NCI-H1930 (cell line): ENCODE data around the gene TAF8.
"Not testable (repeated sequence)": the region's sequence is repeated elsewhere in the genome, so short reads cannot be mapped to it uniquely, and the experiment has no call there.

ENCODE experiments used
- DNase-seq, 2 experiments: peaks; one replicate each; lab custom pipeline; 2025; lab: John Stamatoyannopoulos, UW

The TAF8 gene, protein sequence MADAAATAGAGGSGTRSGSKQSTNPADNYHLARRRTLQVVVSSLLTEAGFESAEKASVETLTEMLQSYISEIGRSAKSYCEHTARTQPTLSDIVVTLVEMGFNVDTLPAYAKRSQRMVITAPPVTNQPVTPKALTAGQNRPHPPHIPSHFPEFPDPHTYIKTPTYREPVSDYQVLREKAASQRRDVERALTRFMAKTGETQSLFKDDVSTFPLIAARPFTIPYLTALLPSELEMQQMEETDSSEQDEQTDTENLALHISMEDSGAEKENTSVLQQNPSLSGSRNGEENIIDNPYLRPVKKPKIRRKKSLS

DNA sequence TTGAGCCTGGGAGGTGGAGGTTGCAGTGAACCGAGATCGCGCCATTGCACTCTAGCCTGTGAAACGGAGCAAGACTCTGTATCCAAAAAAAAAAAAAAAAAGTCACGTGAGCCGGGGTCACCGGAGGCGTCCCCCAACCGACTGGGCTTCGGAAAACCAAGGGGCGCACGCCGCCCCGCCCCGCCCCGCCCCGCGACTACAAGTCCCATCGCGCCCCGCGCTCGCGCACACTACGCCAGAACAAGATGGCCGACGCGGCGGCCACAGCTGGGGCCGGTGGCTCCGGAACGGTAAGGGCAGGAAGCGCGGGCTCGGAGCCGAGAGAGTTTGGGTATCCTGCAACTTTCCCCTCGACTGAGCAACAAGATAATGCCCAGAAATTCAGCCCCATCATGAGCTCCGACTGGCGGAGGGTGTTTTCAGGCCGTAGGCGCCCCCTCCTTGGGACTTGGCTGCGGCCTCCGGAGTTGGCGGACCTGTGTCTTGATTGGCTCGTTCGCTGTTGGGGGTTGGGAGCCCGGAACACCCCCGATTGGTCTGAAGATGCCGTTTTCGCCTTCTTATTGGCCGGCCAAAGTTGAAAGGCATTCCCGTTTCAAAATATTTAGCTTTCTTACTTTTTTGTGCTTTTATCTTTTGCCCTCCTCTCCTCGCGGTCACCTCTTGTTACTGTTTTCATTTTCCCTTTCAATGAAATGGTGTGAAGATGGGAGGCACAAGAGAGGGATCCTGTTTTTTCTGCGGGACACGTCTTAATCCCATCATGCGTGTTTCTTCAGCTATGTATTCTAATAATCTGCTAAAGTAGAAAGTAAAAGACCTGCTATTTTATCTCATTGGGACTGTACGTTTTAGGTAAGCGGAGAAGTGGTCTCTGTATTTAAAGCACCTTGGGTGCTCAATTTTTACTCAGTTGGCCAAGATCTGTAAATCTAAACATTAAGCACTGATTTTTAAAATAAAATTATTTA is at the start of gene TAF8:
Gene TAF8 (plus strand): TSS at position 228 of the 971 bp plus-strand sequence. CDS start 18 bp downstream, at position 246.
- peak; percentile 80 to 83 for DNase-seq

DNA sequence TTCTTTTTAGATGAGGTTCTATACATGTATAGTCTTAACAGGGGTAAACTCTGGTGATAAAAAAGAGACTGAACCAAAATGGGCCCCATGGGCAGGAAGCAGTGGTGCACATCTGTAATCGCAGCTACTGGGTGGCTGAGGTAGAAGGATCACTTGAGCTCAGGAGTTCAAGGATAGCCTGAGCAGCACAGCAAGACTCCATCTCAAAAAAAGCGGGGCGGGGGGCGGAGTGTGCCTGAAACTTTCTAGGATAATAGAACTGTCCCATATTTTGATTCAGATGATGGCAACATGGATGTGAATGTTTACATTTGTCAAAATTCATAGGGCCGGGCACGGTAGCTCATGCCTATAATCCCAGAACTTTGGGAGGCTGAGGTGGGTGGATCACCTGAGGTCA is 48.8 kb upstream of the TAF8 start:
- DNase-seq = no peak

DNA sequence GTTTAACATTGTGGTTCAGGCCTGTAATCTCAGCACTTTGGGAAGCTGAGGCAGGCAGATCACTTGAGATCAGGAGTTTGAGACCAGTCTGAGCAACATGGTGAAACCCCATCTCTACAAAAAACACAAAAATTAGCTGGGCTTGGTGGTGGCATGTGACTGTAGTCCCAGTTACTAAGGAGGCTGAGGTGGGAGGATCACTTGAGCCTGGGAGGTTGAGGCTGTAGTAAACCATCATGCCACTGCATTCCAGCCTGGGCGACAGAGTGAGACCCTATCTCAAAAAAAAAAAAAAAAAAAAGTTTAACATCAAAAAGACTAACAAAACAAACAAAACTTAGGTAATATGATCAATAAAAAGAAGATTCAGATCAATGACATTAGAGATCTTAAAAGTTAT is 46.7 kb upstream of the TAF8 start:
- not testable (repeated sequence) for DNase-seq

DNA sequence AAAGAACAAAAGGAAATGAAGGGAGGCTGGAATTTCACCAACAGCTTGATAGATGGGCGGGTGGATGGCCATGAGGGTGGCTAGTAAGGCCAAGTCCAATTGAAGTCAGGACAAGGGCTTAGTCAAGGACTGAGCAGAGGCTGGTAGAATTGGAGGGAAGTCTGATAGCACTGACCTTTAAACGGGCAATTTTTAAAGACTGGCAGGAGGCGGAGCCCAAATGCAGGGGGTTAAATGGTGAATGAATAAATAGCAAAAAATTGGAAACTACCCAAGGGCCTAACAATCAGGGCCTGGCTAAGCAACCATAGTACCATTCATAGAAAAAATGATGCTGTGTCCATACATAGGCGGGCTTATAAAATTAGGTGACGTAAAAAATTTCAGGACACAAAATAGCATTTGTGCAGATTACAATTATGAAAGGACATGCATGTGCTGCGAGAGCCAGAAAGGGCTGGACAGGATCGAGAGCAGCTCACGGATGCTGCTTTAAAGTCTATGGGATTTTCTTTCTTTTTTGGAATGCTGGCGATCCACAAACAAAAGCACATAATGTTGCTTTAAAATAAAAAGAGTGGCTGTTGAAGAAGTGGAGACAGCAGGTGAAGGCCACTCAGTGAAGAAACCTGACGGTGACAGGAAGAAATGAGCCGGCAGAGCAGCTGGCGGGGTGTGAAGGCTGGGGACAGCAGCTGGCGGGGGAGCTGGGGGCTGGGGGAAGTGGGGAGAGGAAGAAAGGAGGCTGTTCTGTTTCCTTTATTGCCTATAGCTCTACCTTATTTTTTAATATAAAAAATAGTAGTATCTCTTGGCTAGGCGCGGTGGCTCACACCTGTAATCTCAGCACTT is 42.8 kb upstream of the TAF8 start:
- DNase-seq = no peak

DNA sequence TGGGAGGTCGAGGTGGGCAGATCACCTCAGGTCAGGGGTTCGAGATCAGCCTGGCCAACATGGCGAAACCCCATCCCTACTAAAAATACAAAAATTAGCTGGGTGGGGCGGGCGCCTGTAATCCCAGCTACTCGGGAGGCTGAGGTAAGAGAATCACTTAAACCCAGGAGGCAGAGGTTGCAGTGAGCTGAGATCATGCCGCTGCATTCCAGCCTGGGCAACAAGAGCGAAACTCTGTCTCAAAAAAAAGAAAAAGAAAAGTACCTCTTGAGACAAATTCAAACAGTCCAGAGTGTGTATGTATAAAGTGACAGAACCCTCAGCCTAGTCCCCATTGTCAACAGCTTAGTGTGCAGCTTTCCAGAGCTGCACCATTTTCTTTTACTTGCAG is 42.2 kb upstream of the TAF8 start:
- not testable (repeated sequence) for DNase-seq

DNA sequence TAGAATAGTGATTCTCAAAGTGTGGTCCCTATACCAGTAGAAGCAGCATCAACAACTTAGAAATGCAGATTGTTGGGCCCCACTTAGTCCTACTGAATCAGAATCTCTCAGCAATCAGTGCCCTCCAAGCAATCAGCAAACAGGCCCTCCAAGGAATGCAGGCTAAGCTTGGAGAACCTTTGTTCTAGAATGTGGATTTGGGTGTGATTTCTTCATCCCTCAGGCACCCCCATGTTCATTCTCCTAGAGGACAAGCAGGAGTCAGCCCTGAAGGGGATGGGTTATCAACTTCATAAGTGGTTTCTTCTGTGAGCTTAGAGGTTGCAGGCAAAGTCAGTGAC is 40.5 kb upstream of the TAF8 start:
- no peak for DNase-seq

DNA sequence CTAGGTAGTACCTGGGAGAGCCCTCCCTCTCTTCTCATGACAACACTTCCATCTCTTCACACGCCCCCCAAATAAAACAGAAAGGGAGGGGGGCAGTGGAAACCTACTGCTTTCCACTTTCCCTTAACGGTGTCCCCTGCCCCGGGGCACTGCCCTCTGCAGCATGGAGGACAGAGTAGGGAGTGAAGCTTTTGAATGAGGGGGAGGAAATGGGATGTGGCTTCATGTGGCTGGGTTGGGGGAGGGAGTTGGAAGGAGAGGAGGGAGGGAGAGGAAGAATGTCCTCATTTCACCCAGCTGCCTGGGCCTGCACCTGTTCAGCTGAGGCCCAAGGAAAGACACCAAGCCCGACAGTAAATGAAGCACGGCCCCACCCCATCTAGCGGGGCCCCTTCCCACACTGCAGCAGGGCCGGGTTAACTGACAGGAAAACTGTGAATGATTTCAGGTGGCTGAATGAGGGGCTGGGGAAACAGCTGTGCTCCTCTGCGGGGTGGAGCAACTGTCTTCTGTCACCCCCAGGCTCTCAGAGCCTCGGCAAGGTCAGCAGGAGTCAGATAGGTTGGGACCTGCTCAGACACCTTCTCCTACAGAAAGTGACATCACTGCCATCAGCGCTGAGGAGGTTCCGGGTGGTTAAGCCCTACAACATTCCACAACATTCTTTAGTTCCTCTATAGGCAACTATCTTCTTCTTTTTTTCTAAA is 40.0 kb upstream of the TAF8 start:
- no peak for DNase-seq

DNA sequence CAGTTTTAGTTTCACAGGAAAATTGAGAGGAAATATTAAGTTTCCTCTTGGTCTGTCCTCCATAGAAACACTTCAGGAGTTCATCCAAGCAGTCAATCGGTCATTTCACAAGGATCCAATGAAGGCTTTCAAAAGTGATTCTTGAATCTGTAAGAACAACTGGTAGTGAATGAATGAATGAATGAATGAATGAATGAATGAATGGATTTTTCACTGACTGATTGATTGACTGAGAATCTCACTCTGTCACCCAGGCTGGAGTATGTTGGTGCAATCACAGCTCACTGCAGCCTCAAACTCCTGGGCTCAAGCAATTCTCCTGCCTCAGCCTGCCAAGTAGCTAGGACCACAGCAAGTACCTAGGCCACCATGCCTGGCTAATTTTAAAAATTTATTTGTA is 39.4 kb upstream of the TAF8 start:
- no peak for DNase-seq

DNA sequence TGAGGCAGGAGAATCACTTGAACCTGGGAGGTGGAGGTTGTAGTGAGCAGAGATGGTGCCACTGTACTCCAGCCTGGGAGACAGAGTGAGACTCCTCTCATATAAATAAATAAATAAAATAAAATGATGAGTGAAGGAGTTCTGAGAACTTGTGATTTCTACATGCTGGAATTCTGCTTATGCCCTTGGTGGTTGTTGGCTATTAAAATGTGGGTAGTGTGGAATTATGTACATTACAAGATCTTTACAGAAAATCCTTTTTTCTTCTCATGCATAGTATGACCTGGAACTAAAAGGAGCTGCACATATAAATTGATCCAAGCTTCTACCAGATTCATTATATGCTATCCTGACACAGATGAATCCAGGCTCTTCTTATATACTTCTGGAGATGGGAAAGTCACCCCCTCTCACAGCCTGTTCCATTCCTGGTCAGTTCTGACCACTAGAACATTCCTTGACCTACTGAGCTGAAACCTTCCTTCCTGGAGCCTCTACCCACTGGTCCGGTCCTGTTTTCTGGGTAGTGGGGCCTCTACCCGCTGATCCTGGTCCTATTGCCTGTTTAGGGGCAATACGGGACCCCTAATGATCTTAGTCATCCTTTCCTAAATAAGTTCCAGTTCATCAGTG is 37.7 kb upstream of the TAF8 start:
- no peak for DNase-seq

DNA sequence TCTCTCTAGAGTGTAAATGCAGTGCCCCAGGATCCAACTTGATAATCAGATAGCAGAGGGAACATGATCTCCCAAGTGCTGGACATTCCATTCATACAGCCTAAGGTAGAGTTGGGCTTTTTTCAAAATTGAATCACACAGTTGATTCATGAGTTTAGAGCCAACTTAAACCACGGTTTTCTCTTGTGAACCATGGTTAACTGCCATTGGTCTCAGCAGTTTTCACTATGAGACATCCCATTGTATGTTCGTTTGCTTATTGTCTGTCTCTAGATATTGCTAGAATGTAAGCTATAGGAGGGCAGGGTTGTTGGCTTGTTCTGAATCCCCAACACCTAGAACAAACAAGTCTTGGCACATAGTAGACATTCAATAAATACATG is 37.2 kb upstream of the TAF8 start:
- DNase-seq = no peak

DNA sequence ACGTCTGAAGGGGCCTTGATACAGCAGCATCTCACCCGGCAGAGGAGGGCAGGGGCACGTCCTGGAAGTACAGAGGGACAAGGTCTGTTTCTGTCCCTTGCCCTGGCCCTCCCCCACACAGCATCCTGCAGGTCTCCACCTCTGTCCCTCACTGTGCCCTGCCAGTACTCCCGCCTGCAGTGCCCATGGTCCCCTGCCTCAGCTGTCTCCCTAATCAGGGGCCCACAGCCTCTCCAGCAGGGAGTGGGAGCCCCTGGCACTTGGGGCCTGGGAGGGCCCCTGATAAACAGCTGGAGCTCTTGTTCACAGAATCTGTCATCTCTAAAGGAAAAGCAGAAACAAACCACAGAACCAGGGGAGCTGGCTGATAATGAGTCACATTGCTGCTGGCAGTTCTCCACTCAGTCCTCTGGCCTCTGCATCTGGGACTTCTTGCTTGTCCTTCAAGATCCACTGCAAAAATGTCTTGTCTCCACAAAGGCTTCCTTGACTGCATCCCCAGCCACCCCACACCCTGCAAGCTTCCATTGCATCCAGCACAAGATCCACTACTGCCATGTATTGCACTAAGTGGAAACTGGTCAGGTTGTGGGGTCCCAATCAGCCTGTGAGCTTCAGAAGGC is 33.2 kb upstream of the TAF8 start:
- no peak for DNase-seq

DNA sequence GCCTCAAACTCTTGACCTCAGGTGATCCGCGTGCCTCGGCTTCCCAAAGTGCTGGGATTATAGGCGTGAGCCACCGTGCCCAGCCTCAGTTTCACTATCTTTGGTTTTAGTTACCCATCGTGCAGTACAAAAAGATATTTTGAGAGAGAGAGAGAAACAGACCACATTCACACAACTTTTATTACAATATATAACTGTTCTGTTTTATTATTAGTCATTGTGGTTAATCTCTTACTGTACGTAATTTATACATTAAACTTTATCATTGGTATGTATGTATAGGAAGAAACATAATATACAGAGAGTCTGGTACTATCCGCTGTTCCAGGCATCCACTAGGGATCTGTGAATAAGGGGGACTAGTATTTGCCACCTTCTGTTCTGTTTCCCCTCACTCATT is 29.4 kb upstream of the TAF8 start:
- no peak for DNase-seq

DNA sequence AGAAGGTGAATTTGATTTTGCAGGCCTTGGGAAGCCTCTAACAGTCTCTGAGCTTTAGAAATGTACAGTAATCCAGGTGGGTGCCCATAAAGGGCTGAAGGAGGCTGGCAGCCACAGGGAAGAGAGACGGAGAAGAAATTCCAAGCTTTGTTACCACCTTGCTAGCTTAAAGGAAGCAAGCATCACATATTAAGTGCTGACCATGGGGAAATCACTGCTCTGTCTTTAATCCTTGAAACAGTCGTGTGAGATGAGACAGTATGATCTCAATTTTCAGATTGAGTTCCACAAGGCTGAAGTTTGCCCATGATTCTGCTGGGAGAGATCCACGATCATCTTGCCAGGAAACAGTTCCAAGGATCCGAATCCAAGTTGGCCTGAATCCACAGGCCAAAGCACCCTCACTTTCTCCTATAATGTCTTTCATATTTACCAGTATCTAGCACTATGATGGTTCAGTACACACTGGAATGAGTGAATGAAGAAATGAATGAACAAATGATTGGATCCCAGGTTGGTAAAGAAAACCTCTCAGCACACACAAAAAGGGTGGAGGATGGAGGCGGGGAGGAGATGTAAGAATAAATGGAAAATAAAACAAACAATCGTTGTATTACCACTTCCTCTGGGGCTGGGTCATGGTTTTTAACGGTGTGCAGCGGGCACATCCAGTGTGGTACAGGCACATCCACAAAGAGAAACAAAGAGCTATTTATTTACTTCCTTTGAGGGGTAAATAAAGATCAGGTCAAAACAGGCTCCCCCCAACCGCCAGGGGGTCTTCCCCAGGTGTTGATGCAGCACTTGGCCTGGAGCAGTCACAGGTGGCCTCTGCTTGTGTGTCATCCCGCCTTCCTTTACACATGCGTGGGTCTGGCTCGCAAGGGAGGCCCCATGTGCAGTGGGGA is 28.2 kb upstream of the TAF8 start:
- DNase-seq = no peak

DNA sequence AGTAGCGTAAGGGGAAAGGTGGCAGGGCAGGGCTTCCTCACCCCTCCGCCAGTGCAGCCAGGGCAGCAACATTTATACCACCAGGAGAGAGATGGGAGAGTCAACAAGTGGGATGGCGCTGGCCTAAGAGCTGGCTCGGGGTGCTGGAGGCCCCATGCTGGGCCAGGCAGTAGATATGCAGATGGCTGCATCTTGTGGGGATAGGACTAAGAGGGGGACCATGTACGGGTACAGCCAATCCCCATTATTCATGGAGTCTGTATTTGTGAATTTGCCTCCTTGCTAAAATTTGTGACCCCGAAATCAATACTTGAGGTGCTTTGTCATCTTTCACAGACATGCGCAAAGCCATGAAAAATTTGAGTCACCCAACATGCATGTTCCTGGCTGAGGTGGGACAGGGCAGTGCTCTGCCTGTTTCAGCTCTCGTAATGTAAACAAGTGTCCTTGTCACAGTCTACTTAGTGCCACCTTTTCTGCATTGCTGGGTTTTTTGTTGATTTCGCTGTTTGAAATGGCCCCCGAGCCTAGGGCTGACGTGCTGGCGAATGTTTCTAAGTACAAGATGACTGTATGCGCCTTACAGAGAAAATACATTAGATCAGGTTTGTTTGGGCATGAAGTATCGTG is 27.5 kb upstream of the TAF8 start:
- DNase-seq = no peak

DNA sequence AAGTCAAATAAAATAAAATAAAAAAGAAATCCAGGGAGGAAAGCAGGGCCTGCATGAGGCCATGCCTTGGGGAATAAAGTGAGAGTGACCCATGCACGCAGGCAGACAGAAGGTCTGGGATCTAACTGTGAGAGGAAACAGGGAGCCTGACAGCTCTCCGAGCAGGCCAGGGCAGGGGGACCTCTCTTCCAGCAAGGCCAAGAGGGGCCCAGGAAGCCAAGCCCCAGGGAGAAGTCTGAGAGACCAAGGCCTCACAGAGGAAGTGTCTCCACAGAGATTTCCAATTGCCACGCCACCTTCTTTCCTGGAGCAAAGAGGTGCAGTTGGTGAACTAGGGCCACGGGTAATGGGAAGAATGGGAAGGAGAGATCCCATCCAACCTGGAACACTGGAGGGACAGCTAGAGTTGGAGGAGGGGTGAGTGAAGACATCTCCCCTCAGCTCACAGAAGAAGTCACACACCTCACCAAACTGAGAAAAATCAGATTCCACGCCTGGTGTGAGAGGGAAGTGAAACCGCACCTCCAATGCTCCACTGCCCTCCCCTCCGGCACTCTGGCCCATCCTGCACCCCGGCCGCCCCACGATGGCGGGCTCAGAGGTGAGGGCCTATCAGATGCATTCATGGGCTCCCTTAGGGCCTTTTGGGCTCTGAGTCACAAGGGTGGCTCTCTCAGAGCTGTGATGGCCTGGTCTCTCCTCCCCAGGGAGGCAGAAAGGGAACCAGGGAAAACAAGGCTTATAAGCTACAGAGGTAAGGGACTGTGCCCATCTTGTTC is 25.1 kb upstream of the TAF8 start:
- no peak for DNase-seq

DNA sequence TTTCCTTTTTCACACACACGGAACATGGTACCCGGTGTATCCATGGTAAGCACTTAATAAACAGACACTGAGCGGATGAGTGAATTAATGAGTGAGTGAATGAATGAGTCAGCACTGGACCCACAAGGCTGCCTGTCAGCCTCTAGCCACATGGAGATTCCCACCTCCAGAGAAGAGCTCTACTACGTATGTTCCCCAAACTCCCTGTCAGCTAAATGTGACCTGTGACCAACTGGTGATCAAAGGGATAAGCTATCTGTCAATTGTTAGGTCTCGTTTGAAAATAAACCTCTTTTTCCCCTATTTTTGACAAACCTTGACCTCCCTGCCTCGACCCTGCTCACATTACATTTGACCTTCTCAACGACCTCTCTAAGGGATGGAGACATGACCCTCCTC is 24.5 kb upstream of the TAF8 start:
- no peak for DNase-seq

DNA sequence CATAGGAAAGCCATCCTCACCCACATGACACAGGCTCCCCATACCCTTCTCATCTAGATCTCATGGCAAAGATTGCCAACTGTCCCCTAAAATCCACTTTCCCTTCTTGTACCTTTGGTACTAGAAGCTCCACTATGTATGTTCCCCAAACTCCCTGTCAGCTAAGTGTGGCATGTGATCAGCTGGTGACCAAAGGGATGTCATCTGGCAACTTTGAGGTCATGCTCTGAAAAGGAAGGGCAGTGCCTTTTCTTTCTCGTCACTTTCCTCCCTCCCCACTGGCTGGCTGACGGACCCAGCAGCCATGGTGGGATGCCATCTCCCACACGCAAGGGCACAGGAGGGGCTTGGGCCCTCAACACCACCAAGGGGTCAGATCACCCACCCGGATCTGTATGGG is 23.8 kb upstream of the TAF8 start:
- no peak for DNase-seq

DNA sequence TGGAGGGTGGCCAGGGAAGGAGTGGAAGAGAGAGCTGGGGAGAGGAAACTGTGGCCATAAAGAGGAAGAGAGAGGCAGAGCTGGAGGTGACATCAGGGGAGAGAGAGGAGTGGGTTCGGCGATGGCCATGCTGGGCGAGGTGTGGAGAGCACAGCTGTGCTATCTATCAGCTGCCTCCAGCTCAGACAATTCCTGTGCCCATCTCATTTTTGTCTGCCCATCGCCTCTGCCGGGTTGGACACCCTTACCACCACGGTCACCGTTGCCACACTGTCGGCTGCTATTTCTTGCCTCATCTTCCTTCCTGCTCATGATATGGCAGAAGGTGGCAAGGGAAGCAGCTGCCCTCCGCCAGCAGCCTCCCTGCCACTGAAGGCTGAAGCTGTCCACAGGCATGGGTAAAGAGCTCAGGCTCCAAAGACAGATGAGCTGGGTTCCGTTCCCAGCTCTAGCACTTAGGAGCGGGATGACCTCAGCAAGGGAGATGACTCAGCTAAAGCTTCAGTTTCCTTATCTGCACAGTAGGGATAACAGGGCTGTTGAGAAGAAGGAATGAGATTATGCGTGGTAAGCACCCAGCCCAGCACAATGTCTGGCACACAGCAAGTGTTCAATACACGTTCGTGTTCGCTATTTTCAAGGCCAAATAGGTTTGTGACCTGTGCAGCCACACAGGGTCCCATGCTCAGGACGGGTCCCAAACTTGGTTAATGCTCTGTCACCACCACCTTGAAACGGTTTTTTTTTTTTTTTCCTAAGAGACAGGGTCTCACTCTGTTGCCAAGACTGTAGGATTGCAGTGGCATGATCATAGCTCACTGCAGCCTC is 21.9 kb upstream of the TAF8 start:
- DNase-seq = no peak
